GM12865 (cell line): Measurements from ENCODE around the gene ATP8B3.

Experiments
- DNase-seq: peaks from one replicate; pipeline ENCODE4 v3.0.0; 2010; ENCODE audit warnings: low read depth
- H3K4me3 ChIP-seq: 2 replicates; pipeline ENCODE4 v1.5.1; 2011; ENCODE audit warnings: mild to moderate bottlenecking, low read depth, low read length, control low read depth
- CTCF ChIP-seq: IDR thresholded peaks from 2 replicates; pipeline ENCODE4 v1.5.1; 2011; ENCODE audit warnings: low read length, control low read depth, low read depth, inconsistent platforms; ENCODE audit not compliant: insufficient read depth; ENCODE audit errors: missing control alignments

ATP8B3 gene

DNA sequence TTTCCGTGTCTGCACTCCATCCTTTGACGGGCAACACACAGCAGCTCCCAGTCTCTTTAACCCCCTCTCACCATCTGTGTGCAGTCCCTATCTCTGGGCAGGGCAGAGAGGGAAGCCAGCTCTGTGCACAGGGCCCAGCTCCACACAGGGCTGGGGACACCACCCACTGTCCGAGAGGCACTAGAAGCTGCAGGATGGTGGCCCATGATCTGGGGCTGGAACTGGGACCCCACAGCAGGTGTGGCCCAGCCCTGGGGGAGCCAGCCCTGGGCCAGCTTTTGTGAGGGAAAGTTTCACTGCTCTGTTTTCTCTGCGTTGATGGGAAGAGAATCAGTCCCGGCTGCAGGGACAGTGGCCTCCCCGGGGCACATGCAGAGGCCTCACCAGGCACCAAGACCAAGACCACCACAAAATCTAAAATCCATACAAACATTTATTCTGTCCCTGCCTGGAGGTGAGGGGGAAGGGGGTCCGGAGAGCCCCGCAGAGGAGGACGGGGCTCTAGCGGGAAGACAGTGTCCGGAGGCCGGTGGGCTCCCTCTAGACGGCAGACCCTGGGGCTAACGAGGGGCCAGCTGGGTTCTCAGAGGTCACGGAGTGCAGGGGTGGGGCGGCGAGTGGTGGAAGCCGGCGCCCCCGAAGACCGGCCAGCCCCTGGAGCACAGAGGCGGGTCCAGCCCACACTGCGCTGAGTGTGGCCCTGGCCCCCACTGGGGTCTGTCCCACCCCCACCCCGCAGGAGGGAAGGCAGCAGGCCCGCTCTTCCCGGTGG lies 2.9 kb upstream of the ATP8B3 start:
- no peak for DNase-seq
- H3K4me3 ChIP-seq: no peak overlapping the region
- no peak for TF ChIP-seq CTCF

- TF ChIP-seq CTCF: no peak
- no peak for DNase-seq
- H3K4me3 ChIP-seq: no peak overlapping the region
Observed at GRCh38 chr19:1814391-1814790, 2.3 kb upstream of the ATP8B3 start.

DNA sequence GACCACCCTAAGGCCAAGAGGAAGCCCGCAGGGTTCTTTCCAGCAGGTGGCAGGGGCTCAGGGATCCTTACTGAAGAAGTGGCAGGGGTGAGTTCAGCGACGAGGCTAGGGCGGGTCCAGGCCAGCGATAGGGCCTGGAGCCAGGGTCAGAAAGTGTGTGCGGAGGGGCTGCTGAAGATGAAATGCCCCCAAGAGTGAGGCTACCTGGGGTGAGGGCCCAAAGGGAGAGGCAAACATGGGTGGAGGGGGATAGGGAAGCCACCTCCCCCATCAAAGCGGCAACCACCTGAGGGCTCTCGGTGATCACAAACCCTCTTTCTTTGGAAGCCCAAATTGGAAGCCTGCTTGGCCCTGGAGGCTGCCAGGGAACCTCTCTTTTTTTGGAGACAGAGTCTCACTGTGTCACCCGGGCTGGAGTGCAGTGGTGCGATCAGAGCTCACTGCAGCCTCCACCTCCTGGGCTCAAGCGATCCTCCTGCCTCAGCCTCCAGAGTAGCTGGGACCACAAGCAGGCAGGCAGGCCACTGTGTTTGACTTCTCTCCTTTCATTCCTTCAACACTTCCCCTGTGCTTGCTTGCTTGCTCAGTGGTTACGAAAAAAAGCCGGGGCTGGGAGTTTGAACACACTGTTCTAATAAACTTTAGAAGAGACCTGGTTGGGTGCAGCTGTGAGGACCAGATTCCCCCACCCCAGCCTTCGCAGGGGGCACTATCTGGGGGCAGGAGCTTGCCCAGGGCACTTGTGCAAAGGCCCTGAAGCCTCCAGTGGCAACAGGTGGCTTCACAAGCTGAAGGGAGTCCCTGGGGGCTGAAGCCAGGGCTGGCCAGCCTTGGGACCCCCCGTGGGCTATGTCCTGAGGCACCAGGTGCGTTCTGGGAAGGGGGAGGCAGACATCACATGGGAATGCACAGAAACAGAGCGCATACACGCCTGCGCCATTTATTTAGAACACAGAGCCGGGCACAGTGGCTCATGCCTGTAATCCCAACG lies 1.4 kb upstream of the ATP8B3 start:
- no peak for TF ChIP-seq CTCF
- DNase-seq: no peak
- H3K4me3 ChIP-seq: peak overlapping the region; percentile 48

GRCh38 chr19:1812426-1813191 lies 533 bp upstream of the ATP8B3 start:
- DNase-seq: peak; percentile 97
- peak; percentile 78 for TF ChIP-seq CTCF
- H3K4me3 ChIP-seq: peak overlapping the region; percentile 48

DNA sequence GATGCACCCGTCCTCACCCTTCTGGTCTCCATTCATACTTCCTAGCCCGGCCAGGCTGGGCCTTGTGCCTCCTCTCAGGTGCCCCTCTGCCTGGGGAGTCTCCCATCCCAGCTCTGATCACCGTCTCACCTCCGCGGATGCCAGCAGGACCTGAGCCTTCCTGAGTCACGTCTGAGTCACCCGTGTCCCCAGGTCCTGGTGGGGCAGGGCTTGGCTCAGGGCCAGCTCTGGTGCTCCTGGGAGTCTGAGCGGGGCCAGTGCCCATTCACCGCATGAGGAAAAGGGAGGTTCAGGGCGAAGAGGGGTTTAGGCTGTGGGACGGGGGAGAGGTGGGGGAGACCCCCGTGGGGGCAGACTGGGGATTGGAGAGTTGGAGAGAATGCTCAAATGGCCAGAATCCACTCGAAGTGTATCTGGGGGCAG lies 593 bp downstream of the ATP8B3 start:
- TF ChIP-seq CTCF: no peak
- peak overlapping the region; percentile 51 for H3K4me3 ChIP-seq
- no peak for DNase-seq

DNA sequence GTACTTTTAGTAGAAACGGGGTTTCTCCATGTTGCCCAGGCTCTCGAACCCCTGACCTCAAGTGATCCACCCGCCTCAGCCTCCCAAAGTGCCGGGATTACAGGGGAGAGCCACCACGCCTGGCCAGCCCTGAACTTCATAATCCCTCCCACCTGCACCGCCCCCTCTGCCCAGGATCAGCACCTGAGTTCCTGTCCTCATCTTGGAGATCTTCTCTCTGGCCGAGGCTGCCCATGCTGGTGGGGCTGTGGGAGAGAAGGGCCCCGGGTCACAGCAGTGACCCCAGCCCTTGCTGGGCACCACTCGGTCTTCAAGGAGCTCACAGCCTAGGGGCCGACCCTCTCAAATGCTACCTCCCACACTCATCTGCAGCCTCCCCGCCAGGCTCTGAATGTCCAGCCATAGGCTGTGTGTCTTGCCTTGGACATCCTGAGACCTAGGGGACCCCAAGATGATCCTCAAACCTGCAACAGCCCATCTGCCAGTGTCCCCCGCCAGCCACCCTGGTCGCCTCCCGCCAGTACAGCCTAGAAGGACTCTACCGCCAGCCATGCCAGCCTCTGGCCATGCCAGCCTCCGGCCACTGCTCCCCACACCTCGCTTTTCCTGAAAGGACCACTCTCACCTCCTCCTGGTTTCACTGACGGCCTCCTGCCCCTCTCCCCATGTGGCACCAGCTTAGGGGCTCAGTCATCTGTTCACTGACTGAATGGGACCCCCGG lies 1.5 kb downstream of the ATP8B3 start:
- TF ChIP-seq CTCF: no peak
- H3K4me3 ChIP-seq: no peak overlapping the region
- DNase-seq: no peak
